GM18868 (cell line): Measurements from ENCODE around the gene CNOT4.
"Not testable (repeated sequence)": the region's sequence is repeated elsewhere in the genome, so short reads cannot be mapped to it uniquely, and the experiment has no call there.

Source experiments
- ATAC-seq: cut with Tn5 transposase; IDR thresholded peaks from one replicate; pipeline ENCODE4 v1.9.1; 2021; ENCODE audit warnings: mild to moderate bottlenecking, moderate library complexity; ENCODE audit not compliant: unreplicated experiment

CNOT4 gene

GRCh38 chr7:135366843-135367508 lies 142.9 kb downstream of the CNOT4 start:
- no peak for ATAC-seq

- no peak for ATAC-seq
Observed at GRCh38 chr7:135365721-135366120, 144.2 kb downstream of the CNOT4 start.

GRCh38 chr7:135364206-135364605 lies 145.7 kb downstream of the CNOT4 start:
- no peak for ATAC-seq

- no peak for ATAC-seq
Observed at GRCh38 chr7:135362871-135363270, 147.0 kb downstream of the CNOT4 start.

GRCh38 chr7:135361788-135362187 lies 148.1 kb downstream of the CNOT4 start:
- ATAC-seq = no peak

- no peak for ATAC-seq
Observed at GRCh38 chr7:135359615-135360014, 150.3 kb downstream of the CNOT4 start.

- ATAC-seq = peak; percentile 63
Observed at GRCh38 chr7:135355377-135356048, 154.4 kb downstream of the CNOT4 start.

GRCh38 chr7:135353832-135354231 lies 156.1 kb downstream of the CNOT4 start:
- no peak for ATAC-seq

GRCh38 chr7:135352285-135352684 lies 157.6 kb downstream of the CNOT4 start:
- ATAC-seq = no peak

- not testable (repeated sequence) for ATAC-seq
Observed at GRCh38 chr7:135351070-135351469, 158.8 kb downstream of the CNOT4 start.

- no peak for ATAC-seq
Observed at GRCh38 chr7:135349746-135350145, 160.2 kb downstream of the CNOT4 start.

- no peak for ATAC-seq
Observed at GRCh38 chr7:135348493-135348892, 161.4 kb downstream of the CNOT4 start.

- ATAC-seq = no peak
Observed at GRCh38 chr7:135343361-135343760, 166.5 kb downstream of the CNOT4 start.

GRCh38 chr7:135342887-135343286 lies 167.0 kb downstream of the CNOT4 start:
- ATAC-seq = no peak

GRCh38 chr7:135341049-135341448 lies 168.9 kb downstream of the CNOT4 start:
- ATAC-seq = no peak

- ATAC-seq = no peak
Observed at GRCh38 chr7:135337977-135338550, 171.8 kb downstream of the CNOT4 start.

GRCh38 chr7:135337506-135337905 lies 172.4 kb downstream of the CNOT4 start:
- ATAC-seq = no peak

- peak; percentile 87 for ATAC-seq
Observed at GRCh38 chr7:135335628-135336139, 174.2 kb downstream of the CNOT4 start.

GRCh38 chr7:135334830-135335543 lies 174.9 kb downstream of the CNOT4 start:
- peak; percentile 7 for ATAC-seq

- ATAC-seq = no peak
Observed at GRCh38 chr7:135333946-135334345, 176.0 kb downstream of the CNOT4 start.

GRCh38 chr7:135333200-135333599 lies 176.7 kb downstream of the CNOT4 start:
- peak; percentile 31 for ATAC-seq
